Mammary epithelial cell (primary cell): ENCODE results near the gene DENND1A.

Source experiments
- EZH2 ChIP-seq: IDR thresholded peaks from 2 replicates; pipeline ENCODE4 v1.6.1; 2012; ENCODE audit warnings: low read length, inconsistent platforms, borderline replicate concordance
- TF ChIP-seq, protein P1 (sequence below), 2 donors: IDR thresholded peaks in 1 of 2; conservative IDR thresholded peaks in 1 of 2; 2 replicates each; pipeline ENCODE4 v1.5.1; 2011 to 2012; ENCODE audit warnings: inconsistent platforms in 2 of 2, low read length in 2 of 2, mild to moderate bottlenecking in 2 of 2, control low read depth in 1 of 2, low read depth in 1 of 2; ENCODE audit not compliant: insufficient read depth in 1 of 2; ENCODE audit errors: extremely low read depth in 1 of 2

GRCh38 chr9:123942542-123942941, 12.6 kb upstream of the DENND1A start:
- TF ChIP-seq, protein P1, sequence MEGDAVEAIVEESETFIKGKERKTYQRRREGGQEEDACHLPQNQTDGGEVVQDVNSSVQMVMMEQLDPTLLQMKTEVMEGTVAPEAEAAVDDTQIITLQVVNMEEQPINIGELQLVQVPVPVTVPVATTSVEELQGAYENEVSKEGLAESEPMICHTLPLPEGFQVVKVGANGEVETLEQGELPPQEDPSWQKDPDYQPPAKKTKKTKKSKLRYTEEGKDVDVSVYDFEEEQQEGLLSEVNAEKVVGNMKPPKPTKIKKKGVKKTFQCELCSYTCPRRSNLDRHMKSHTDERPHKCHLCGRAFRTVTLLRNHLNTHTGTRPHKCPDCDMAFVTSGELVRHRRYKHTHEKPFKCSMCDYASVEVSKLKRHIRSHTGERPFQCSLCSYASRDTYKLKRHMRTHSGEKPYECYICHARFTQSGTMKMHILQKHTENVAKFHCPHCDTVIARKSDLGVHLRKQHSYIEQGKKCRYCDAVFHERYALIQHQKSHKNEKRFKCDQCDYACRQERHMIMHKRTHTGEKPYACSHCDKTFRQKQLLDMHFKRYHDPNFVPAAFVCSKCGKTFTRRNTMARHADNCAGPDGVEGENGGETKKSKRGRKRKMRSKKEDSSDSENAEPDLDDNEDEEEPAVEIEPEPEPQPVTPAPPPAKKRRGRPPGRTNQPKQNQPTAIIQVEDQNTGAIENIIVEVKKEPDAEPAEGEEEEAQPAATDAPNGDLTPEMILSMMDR (conservative IDR thresholded peaks at IDR 0.05 in 1 of 2, IDR thresholded peaks at IDR 0.05 in 1 of 2; ENCODE audit: extremely low read depth in 1 of 2, insufficient read depth in 1 of 2, low read depth in 1 of 2, low read length in 2 of 2): no peak
- no peak for TF ChIP-seq EZH2
